AG10803 (cell line): Measurements from ENCODE around the gene KRT33A.

Experiments used
- DNase-seq: peaks from one replicate; pipeline ENCODE4 v3.0.0; 2010; ENCODE audit warnings: low read depth
- H3K4me3 ChIP-seq: 2 replicates; pipeline ENCODE4 v1.5.1; 2011; ENCODE audit warnings: mild to moderate bottlenecking, low read length, control low read depth
- TF ChIP-seq, protein P1 (sequence below): conservative IDR thresholded peaks from 2 replicates; pipeline ENCODE4 v1.5.1; 2011; ENCODE audit warnings: mild to moderate bottlenecking, low read length, control low read depth, inconsistent platforms

The KRT33A gene

GRCh38 chr17:41298458-41299135 lies 52.0 kb downstream of the KRT33A start:
- no peak overlapping the region for H3K4me3 ChIP-seq
- TF ChIP-seq, protein P1, sequence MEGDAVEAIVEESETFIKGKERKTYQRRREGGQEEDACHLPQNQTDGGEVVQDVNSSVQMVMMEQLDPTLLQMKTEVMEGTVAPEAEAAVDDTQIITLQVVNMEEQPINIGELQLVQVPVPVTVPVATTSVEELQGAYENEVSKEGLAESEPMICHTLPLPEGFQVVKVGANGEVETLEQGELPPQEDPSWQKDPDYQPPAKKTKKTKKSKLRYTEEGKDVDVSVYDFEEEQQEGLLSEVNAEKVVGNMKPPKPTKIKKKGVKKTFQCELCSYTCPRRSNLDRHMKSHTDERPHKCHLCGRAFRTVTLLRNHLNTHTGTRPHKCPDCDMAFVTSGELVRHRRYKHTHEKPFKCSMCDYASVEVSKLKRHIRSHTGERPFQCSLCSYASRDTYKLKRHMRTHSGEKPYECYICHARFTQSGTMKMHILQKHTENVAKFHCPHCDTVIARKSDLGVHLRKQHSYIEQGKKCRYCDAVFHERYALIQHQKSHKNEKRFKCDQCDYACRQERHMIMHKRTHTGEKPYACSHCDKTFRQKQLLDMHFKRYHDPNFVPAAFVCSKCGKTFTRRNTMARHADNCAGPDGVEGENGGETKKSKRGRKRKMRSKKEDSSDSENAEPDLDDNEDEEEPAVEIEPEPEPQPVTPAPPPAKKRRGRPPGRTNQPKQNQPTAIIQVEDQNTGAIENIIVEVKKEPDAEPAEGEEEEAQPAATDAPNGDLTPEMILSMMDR, result no peak
- no peak for DNase-seq

DNA sequence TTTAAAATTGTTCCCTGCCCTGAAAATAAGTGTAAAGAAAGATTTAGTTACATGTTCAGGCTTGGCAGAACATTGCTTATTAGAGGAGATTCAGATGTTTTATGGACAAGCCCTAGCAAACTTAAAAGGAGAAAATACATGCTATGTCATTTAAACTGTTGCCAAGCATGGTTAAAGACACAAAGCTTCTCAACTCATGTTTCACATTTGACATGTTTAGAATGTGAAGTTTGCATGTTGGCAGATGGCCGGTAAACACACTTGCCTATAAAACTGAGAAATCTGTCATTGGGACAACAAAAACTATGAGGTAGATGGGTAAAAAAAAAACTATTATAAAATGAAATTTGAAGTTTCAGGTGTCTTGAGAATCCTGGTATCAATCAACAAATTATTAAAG lies 53.8 kb downstream of the KRT33A start:
- no peak for DNase-seq
- no peak overlapping the region for H3K4me3 ChIP-seq
- TF ChIP-seq, protein P1, result no peak
